ENCODE data around the gene ARHGDIB. TPM values are rescaled to one million over a fixed set of nuclear protein-coding genes. Genes with fewer than 3 reads are reported as not detected.

Gene ARHGDIB
- total and polyA plus RNA-seq, 2 donors from 2014 or later = 127 to 151 TPM

DNA sequence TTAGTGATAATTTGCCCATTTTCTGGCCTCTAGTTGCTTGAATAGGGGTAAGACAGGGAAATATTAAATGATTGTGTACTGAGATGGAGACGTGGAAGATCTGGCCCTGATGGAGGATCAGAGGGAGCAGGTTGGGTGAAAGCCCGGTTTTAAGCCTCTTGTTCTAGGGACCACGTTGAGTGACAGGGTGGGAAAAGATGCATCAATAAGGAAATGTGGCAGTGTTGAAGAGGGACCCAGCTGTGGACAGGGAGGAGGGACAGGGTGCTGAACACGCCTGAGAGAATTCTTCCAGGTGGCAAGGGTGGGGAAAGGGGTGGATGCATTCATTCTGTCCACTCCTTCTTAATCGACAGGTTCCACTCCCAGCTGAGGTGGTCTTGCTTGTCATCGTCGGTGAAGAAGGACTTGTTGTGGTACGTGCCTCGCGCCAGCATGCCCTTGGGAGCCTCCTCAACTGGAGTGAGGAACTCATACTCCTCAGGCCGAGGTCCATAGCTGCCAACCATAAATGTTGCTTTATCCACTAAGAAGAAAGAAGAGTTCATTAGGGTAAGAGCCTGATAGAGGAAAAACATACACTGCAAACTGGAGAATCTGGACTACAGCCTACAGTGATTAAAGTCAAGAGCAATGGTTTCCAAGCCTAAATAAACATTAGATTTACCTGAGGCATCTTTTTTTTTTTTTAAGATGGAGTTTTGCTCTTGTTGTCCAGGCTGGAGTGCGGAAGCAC is 19.0 kb downstream of the ARHGDIB start:
- intact Hi-C loops (cut with DNase I) = no loop called here
- no peak for DNase-seq
- no peaks in the 10 kb centered on the region for H3K9me3 ChIP-seq (ENCODE audit: control insufficient read depth in 2 of 3, insufficient read depth in 1 of 3, low read length in 3 of 3)
- FAIRE-seq = no peak
- H3K27ac ChIP-seq (ENCODE audit: low read depth in 2 of 2, low read length in 2 of 2) = no peak overlapping the region
- H3K27me3 ChIP-seq (ENCODE audit: control insufficient read depth, insufficient read depth, low read length) = no peaks in the 10 kb centered on the region
- H3K4me1 ChIP-seq (ENCODE audit: control insufficient read depth in 2 of 3, insufficient read depth in 2 of 3, low read depth in 1 of 3, low read length in 3 of 3) = peaks cover 0 to under 1% (median 0%) of the 10 kb centered on the region in 3 donors
- no peak overlapping the region for H3K9ac ChIP-seq (ENCODE audit: low read length in 3 of 3)
- H3K4me3 ChIP-seq (ENCODE audit: low read length in 3 of 3) = no peak overlapping the region
- H3K36me3 ChIP-seq (ENCODE audit: control insufficient read depth in 2 of 3, insufficient read depth in 3 of 3, low read length in 3 of 3) = peaks cover 0 to 3% (median 0%) of the 10 kb centered on the region in 3 donors
- TF ChIP-seq, protein P1, sequence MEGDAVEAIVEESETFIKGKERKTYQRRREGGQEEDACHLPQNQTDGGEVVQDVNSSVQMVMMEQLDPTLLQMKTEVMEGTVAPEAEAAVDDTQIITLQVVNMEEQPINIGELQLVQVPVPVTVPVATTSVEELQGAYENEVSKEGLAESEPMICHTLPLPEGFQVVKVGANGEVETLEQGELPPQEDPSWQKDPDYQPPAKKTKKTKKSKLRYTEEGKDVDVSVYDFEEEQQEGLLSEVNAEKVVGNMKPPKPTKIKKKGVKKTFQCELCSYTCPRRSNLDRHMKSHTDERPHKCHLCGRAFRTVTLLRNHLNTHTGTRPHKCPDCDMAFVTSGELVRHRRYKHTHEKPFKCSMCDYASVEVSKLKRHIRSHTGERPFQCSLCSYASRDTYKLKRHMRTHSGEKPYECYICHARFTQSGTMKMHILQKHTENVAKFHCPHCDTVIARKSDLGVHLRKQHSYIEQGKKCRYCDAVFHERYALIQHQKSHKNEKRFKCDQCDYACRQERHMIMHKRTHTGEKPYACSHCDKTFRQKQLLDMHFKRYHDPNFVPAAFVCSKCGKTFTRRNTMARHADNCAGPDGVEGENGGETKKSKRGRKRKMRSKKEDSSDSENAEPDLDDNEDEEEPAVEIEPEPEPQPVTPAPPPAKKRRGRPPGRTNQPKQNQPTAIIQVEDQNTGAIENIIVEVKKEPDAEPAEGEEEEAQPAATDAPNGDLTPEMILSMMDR (IDR thresholded peaks at IDR 0.05; ENCODE audit: borderline replicate concordance, extremely low read depth, insufficient read depth) = no peak

DNA sequence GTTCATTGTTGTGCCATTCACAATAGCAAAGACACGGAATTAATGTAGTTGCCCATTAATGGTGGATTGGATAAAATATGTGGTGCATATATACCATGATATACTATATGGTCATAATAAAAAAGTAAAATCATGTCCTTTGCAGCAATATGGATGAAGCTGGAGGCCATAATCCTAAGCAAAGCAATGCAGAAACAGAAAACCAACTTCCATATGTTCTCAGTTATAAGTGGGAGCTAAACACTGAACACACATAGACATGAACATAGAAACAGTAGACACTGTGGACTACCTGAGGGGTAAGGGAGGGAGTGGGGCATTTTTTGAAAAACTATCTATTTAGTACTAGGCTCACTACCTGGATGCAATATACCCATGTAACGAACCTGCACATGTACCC is 20.0 kb downstream of the ARHGDIB start:
- Histone ChIP-seq H3K9me3 (ENCODE audit: control insufficient read depth in 2 of 3, insufficient read depth in 1 of 3, low read length in 3 of 3) (no peaks in the 10 kb centered on the region), H3K27ac (ENCODE audit: low read depth in 2 of 2, low read length in 2 of 2) (no peak overlapping the region), H3K27me3 (ENCODE audit: control insufficient read depth, insufficient read depth, low read length) (no peaks in the 10 kb centered on the region), H3K4me3 (ENCODE audit: low read length in 3 of 3) (no peak overlapping the region), H3K36me3 (ENCODE audit: control insufficient read depth in 2 of 3, insufficient read depth in 3 of 3, low read length in 3 of 3) (peaks cover 0 to 3% (median 0%) of the 10 kb centered on the region in 3 donors), H3K4me1 (ENCODE audit: control insufficient read depth in 2 of 3, insufficient read depth in 2 of 3, low read depth in 1 of 3, low read length in 3 of 3) (no peaks in the 10 kb centered on the region), H3K9ac (ENCODE audit: low read length in 3 of 3) (no peak overlapping the region)
- intact Hi-C loops (cut with DNase I) = no loop called here
- FAIRE-seq (no peak), DNase-seq (no peak)
- TF ChIP-seq, protein P1 (IDR thresholded peaks at IDR 0.05; ENCODE audit: borderline replicate concordance, extremely low read depth, insufficient read depth) = no peak

DNA sequence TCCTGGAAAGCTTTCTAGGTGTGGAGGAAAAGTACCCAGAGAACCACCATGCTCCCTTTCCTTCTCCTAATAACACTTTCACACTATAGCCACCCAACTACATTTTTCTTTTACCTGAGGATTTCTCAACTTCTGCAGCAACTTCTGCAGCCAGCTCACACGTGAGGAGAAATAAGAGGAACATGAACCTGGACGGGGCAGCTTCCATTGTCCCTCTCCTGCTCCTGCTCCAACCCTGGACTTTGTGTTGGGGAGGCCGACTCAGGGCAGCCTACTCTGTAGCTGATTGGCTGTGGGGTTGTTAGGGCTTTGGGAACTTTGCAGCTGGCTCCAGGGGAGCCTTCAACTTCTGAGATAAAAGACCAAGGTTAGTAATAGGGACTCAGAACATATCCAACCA is 23.1 kb downstream of the ARHGDIB start, which contains the start of gene ERP27:
Gene ERP27, minus strand, starts transcription at position 237 of the 400 bp plus-strand sequence. Its CDS starts 29 bp downstream, at position 208.
- DNase-seq (no peak), FAIRE-seq (no peak)
- H3K9me3 ChIP-seq (ENCODE audit: control insufficient read depth in 2 of 3, insufficient read depth in 1 of 3, low read length in 3 of 3) = no peaks in the 10 kb centered on the region
- H3K27me3 ChIP-seq (ENCODE audit: control insufficient read depth, insufficient read depth, low read length) = no peaks in the 10 kb centered on the region
- H3K4me1 ChIP-seq (ENCODE audit: control insufficient read depth in 2 of 3, insufficient read depth in 2 of 3, low read depth in 1 of 3, low read length in 3 of 3) = peaks cover 7 to 12% (median 9%) of the 10 kb centered on the region in 3 donors
- H3K27ac ChIP-seq (ENCODE audit: low read depth in 2 of 2, low read length in 2 of 2) = no peak within 1 kb of the TSS
- TF ChIP-seq, protein P1 (IDR thresholded peaks at IDR 0.05; ENCODE audit: borderline replicate concordance, extremely low read depth, insufficient read depth) = no peak
- H3K36me3 ChIP-seq (ENCODE audit: control insufficient read depth in 2 of 3, insufficient read depth in 3 of 3, low read length in 3 of 3) = peaks cover 0 to 3% (median 0%) of the 10 kb centered on the region in 3 donors
- intact Hi-C loops (cut with DNase I) = no loop called here
- no peak within 1 kb of the TSS for H3K4me3 ChIP-seq (ENCODE audit: low read length in 3 of 3)
- H3K9ac ChIP-seq (ENCODE audit: low read length in 3 of 3) = no peak within 1 kb of the TSS

All from kidney (tissue), 14 donors.